GM23338 (cell line): ENCODE measurements around the gene PRMT5. TPM values are rescaled to one million over a fixed set of nuclear protein-coding genes. Genes with fewer than 3 reads are reported as not detected.

ENCODE experiments used
- ATAC-seq: fragments of 200-7000 bp; cut with Tn5 transposase; 3 replicates; pipeline ENCODE4 v1.9.1; 2020
- DNase-seq: peaks from one replicate; pipeline ENCODE4 v3.0.0-alpha.2; 2015; ENCODE audit warnings: low spot score
- H2AFZ ChIP-seq: fragments of 200-600 bp; sonication (generic); 2 replicates; pipeline ENCODE4 v1.8.0; 2016; ENCODE audit warnings: antibody characterized with exemption, mild to moderate bottlenecking, moderate library complexity
- H3F3A ChIP-seq: fragments of 200-600 bp; sonication (generic); replicated peaks from 2 replicates; pipeline ENCODE4 v1.8.0; 2017; ENCODE audit warnings: antibody characterized with exemption, mixed run types, low read depth
- H3K27ac ChIP-seq: fragments of 200-600 bp; sonication (generic); 2 replicates; pipeline ENCODE4 v1.6.1; 2016; ENCODE audit warnings: low read depth
- H3K27me3 ChIP-seq: fragments of 200-600 bp; sonication (generic); 2 replicates; pipeline ENCODE4 v1.8.0; 2016; ENCODE audit warnings: mild to moderate bottlenecking, mixed run types, moderate library complexity; ENCODE audit not compliant: insufficient read depth
- H3K36me3 ChIP-seq: fragments of 200-600 bp; sonication (generic); 2 replicates; pipeline ENCODE4 v1.8.0; 2016; ENCODE audit warnings: mild to moderate bottlenecking; ENCODE audit not compliant: insufficient read depth
- H3K4me1 ChIP-seq: fragments of 200-600 bp; sonication (generic); 2 replicates; pipeline ENCODE4 v1.8.0; 2016; ENCODE audit warnings: mild to moderate bottlenecking, moderate library complexity; ENCODE audit not compliant: insufficient read depth
- H3K4me2 ChIP-seq: fragments of 200-600 bp; sonication (generic); 2 replicates; pipeline ENCODE4 v1.7.1; 2017; ENCODE audit warnings: mixed run types
- H3K4me3 ChIP-seq: fragments of 200-600 bp; sonication (generic); 2 replicates; pipeline ENCODE4 v1.6.1; 2016; ENCODE audit warnings: mixed run types
- H3K79me2 ChIP-seq: fragments of 200-600 bp; sonication (generic); replicated peaks from 2 replicates; pipeline ENCODE4 v1.8.0; 2017; ENCODE audit warnings: mild to moderate bottlenecking; ENCODE audit not compliant: insufficient read depth
- H3K9me2 ChIP-seq: fragments of 200-600 bp; sonication (generic); 2 replicates; pipeline ENCODE4 v1.8.0; 2017; ENCODE audit not compliant: insufficient read depth
- H4K20me1 ChIP-seq: fragments of 200-600 bp; sonication (generic); replicated peaks from 2 replicates; pipeline ENCODE4 v1.8.0; 2017; ENCODE audit warnings: mild to moderate bottlenecking; ENCODE audit not compliant: insufficient read depth
- H3K27ac Mint-ChIP-seq: 2 replicates; pipeline ENCODE4 v1.8.0; 2020; ENCODE audit warnings: inconsistent platforms, mild to moderate bottlenecking, moderate library complexity, mixed read lengths
- H3K27me3 Mint-ChIP-seq: 3 replicates; pipeline ENCODE4 v1.8.0; 2022; ENCODE audit warnings: low read depth, mild to moderate bottlenecking, moderate library complexity, mixed read lengths, inconsistent platforms; ENCODE audit not compliant: insufficient read depth, poor library complexity
- H3K36me3 Mint-ChIP-seq: 3 replicates; pipeline ENCODE4 v1.8.0; 2021; ENCODE audit warnings: low read depth, mild to moderate bottlenecking, inconsistent platforms, moderate library complexity, mixed read lengths
- H3K4me1 Mint-ChIP-seq: 3 replicates; pipeline ENCODE4 v1.8.0; 2020; ENCODE audit warnings: mild to moderate bottlenecking, inconsistent platforms, mixed read lengths
- H3K4me3 Mint-ChIP-seq: 3 replicates; pipeline ENCODE4 v1.8.0; 2021; ENCODE audit warnings: moderate library complexity, mild to moderate bottlenecking, inconsistent platforms, mixed read lengths
- H3K9me3 Mint-ChIP-seq: 3 replicates; pipeline ENCODE4 v1.8.0; 2020; ENCODE audit warnings: moderate library complexity, mild to moderate bottlenecking, inconsistent platforms, mixed read lengths
- CREB1 ChIP-seq: fragments of 250-450 bp; sonication (Bioruptor Pico); IDR thresholded peaks from 2 replicates; pipeline ENCODE4 v1.5.0; 2020; ENCODE audit warnings: low read depth, mild to moderate bottlenecking, moderate library complexity
- ETS1 ChIP-seq: IDR thresholded peaks from 2 replicates; pipeline ENCODE4 v1.6.1; 2016; ENCODE audit warnings: antibody characterized with exemption
- EZH2phosphoT487 ChIP-seq: fragments of 200-600 bp; sonication (generic); IDR thresholded peaks from one replicate; pipeline ENCODE4 v1.8.1; 2018; ENCODE audit warnings: antibody characterized with exemption; ENCODE audit not compliant: unreplicated experiment
- JUNB ChIP-seq: IDR thresholded peaks from one replicate; pipeline ENCODE4 v1.6.1; 2016; ENCODE audit warnings: antibody characterized with exemption; ENCODE audit not compliant: unreplicated experiment
- ZNF114 ChIP-seq: fragments of 250-450 bp; sonication (Bioruptor Pico); IDR thresholded peaks from 2 replicates; pipeline ENCODE4 v1.5.0; 2020; ENCODE audit warnings: mild to moderate bottlenecking, moderate library complexity
- ZNF331 ChIP-seq: fragments of 250-450 bp; sonication (Bioruptor Pico); IDR thresholded peaks from 2 replicates; pipeline ENCODE4 v1.5.0; 2020; ENCODE audit warnings: low read depth, mild to moderate bottlenecking, moderate library complexity
- polyA plus RNA-seq: library from polyadenylated mRNA; unstranded; fragments of >200 nt; fragmentation: Nextera tagmentation; extraction: Ambion mirVana; gene quantifications from 2 replicates; pipeline ENCODE4 v1.2.1, GENCODE V29; 2016
- total RNA-seq: library from RNA; depleted of rRNA; stranded (reverse); fragments of >200 nt; shearing (Covaris generic); gene quantifications from 2 replicates; pipeline ENCODE4 v1.2.3, GENCODE V29; 2014
- TF ChIP-seq, protein P1 (sequence below): IDR thresholded peaks from one replicate; pipeline ENCODE4 v1.6.1; 2018; ENCODE audit warnings: antibody characterized with exemption; ENCODE audit not compliant: unreplicated experiment
- TF ChIP-seq, protein P2 (sequence below), 2 experiments: fragments of 200-600 bp in 1 of 2; sonication (generic) in 1 of 2; conservative IDR thresholded peaks; 2 replicates each; pipeline versions ENCODE4 v1.5.1 to v1.6.1; 2016 to 2017; ENCODE audit warnings: antibody characterized with exemption in 2 of 2, low read depth in 2 of 2, mild to moderate bottlenecking in 2 of 2, moderate library complexity in 1 of 2
- TF ChIP-seq, protein P3 (sequence below): fragments of 250-450 bp; sonication (Bioruptor Pico); IDR thresholded peaks from 2 replicates; pipeline ENCODE4 v1.5.0; 2020; ENCODE audit warnings: mild to moderate bottlenecking, moderate library complexity

Gene PRMT5
- total and polyA plus RNA-seq, 2 experiments from 2014 or later = 68.8 to 124 TPM

GRCh38 chr14:22955702-22956569 lies 26.8 kb upstream of the PRMT5 start:
- H3K36me3 ChIP-seq = no peaks in the 10 kb centered on the region
- no peaks in the 10 kb centered on the region for H4K20me1 ChIP-seq
- ATAC-seq = no peak
- Mint-ChIP-seq H3K4me1 (peaks cover 14% of the 10 kb centered on the region), H3K27me3 (peaks cover 9% of the 10 kb centered on the region), H3K27ac (peak overlapping the region; percentile 97), H3K4me3 (peak overlapping the region; percentile 91), H3K36me3 (peaks cover 34% of the 10 kb centered on the region), H3K9me3 (peaks cover 2% of the 10 kb centered on the region; the same call in 1 of the 3 replicates)
- H3K4me3 ChIP-seq = peak overlapping the region; percentile 82
- H3K27ac ChIP-seq = peak overlapping the region; percentile 97
- H3F3A ChIP-seq = peaks cover 12% of the 10 kb centered on the region; the same call in 1 of the 2 replicates
- DNase-seq = no peak
- peak overlapping the region; percentile 88 for H3K4me2 ChIP-seq
- no peaks in the 10 kb centered on the region for H3K27me3 ChIP-seq
- H3K9me2 ChIP-seq = no peaks in the 10 kb centered on the region
- H3K4me1 ChIP-seq = peaks cover 13% of the 10 kb centered on the region
- TF ChIP-seq, protein P1, sequence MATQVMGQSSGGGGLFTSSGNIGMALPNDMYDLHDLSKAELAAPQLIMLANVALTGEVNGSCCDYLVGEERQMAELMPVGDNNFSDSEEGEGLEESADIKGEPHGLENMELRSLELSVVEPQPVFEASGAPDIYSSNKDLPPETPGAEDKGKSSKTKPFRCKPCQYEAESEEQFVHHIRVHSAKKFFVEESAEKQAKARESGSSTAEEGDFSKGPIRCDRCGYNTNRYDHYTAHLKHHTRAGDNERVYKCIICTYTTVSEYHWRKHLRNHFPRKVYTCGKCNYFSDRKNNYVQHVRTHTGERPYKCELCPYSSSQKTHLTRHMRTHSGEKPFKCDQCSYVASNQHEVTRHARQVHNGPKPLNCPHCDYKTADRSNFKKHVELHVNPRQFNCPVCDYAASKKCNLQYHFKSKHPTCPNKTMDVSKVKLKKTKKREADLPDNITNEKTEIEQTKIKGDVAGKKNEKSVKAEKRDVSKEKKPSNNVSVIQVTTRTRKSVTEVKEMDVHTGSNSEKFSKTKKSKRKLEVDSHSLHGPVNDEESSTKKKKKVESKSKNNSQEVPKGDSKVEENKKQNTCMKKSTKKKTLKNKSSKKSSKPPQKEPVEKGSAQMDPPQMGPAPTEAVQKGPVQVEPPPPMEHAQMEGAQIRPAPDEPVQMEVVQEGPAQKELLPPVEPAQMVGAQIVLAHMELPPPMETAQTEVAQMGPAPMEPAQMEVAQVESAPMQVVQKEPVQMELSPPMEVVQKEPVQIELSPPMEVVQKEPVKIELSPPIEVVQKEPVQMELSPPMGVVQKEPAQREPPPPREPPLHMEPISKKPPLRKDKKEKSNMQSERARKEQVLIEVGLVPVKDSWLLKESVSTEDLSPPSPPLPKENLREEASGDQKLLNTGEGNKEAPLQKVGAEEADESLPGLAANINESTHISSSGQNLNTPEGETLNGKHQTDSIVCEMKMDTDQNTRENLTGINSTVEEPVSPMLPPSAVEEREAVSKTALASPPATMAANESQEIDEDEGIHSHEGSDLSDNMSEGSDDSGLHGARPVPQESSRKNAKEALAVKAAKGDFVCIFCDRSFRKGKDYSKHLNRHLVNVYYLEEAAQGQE = no peak
- TF ChIP-seq ZNF114 (CRISPR knock-in tag) = no peak
- no peak for TF ChIP-seq JUNB
- TF ChIP-seq, protein P2, sequence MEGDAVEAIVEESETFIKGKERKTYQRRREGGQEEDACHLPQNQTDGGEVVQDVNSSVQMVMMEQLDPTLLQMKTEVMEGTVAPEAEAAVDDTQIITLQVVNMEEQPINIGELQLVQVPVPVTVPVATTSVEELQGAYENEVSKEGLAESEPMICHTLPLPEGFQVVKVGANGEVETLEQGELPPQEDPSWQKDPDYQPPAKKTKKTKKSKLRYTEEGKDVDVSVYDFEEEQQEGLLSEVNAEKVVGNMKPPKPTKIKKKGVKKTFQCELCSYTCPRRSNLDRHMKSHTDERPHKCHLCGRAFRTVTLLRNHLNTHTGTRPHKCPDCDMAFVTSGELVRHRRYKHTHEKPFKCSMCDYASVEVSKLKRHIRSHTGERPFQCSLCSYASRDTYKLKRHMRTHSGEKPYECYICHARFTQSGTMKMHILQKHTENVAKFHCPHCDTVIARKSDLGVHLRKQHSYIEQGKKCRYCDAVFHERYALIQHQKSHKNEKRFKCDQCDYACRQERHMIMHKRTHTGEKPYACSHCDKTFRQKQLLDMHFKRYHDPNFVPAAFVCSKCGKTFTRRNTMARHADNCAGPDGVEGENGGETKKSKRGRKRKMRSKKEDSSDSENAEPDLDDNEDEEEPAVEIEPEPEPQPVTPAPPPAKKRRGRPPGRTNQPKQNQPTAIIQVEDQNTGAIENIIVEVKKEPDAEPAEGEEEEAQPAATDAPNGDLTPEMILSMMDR (conservative IDR thresholded peaks at IDR 0.05; ENCODE audit: low read depth in 2 of 2) = no peak
- no peak for TF ChIP-seq CREB1 (CRISPR knock-in tag)
- TF ChIP-seq, protein P3, sequence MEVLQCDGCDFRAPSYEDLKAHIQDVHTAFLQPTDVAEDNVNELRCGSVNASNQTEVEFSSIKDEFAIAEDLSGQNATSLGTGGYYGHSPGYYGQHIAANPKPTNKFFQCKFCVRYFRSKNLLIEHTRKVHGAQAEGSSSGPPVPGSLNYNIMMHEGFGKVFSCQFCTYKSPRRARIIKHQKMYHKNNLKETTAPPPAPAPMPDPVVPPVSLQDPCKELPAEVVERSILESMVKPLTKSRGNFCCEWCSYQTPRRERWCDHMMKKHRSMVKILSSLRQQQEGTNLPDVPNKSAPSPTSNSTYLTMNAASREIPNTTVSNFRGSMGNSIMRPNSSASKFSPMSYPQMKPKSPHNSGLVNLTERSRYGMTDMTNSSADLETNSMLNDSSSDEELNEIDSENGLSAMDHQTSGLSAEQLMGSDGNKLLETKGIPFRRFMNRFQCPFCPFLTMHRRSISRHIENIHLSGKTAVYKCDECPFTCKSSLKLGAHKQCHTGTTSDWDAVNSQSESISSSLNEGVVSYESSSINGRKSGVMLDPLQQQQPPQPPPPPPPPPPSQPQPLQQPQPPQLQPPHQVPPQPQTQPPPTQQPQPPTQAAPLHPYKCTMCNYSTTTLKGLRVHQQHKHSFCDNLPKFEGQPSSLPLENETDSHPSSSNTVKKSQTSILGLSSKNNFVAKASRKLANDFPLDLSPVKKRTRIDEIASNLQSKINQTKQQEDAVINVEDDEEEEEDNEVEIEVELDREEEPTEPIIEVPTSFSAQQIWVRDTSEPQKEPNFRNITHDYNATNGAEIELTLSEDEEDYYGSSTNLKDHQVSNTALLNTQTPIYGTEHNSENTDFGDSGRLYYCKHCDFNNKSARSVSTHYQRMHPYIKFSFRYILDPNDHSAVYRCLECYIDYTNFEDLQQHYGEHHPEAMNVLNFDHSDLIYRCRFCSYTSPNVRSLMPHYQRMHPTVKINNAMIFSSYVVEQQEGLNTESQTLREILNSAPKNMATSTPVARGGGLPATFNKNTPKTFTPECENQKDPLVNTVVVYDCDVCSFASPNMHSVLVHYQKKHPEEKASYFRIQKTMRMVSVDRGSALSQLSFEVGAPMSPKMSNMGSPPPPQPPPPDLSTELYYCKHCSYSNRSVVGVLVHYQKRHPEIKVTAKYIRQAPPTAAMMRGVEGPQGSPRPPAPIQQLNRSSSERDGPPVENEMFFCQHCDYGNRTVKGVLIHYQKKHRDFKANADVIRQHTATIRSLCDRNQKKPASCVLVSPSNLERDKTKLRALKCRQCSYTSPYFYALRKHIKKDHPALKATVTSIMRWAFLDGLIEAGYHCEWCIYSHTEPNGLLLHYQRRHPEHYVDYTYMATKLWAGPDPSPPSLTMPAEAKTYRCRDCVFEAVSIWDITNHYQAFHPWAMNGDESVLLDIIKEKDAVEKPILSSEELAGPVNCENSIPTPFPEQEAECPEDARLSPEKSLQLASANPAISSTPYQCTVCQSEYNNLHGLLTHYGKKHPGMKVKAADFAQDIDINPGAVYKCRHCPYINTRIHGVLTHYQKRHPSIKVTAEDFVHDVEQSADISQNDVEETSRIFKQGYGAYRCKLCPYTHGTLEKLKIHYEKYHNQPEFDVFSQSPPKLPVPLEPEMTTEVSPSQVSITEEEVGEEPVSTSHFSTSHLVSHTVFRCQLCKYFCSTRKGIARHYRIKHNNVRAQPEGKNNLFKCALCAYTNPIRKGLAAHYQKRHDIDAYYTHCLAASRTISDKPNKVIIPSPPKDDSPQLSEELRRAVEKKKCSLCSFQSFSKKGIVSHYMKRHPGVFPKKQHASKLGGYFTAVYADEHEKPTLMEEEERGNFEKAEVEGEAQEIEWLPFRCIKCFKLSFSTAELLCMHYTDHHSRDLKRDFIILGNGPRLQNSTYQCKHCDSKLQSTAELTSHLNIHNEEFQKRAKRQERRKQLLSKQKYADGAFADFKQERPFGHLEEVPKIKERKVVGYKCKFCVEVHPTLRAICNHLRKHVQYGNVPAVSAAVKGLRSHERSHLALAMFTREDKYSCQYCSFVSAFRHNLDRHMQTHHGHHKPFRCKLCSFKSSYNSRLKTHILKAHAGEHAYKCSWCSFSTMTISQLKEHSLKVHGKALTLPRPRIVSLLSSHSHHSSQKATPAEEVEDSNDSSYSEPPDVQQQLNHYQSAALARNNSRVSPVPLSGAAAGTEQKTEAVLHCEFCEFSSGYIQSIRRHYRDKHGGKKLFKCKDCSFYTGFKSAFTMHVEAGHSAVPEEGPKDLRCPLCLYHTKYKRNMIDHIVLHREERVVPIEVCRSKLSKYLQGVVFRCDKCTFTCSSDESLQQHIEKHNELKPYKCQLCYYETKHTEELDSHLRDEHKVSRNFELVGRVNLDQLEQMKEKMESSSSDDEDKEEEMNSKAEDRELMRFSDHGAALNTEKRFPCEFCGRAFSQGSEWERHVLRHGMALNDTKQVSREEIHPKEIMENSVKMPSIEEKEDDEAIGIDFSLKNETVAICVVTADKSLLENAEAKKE (CRISPR knock-in tag) = no peak
- TF ChIP-seq ETS1 = no peak
- TF ChIP-seq EZH2phosphoT487 = no peak
- no peak for TF ChIP-seq ZNF331 (CRISPR knock-in tag)
- H2AFZ ChIP-seq = peak overlapping the region; percentile 89
- H3K79me2 ChIP-seq = no peaks in the 10 kb centered on the region
